Mesodermal cell (in vitro differentiated cells): Measurements from ENCODE around the gene RAPGEF1. TPM values are rescaled to one million over a fixed set of nuclear protein-coding genes. Genes with fewer than 3 reads are reported as not detected.

Experiments used
- H3K27ac ChIP-seq: 2 replicates; pipeline ENCODE4 v1.7.0; 2013; ENCODE audit warnings: mild to moderate bottlenecking, low read depth, low read length, moderate library complexity; ENCODE audit not compliant: severe bottlenecking
- H3K36me3 ChIP-seq: 2 replicates; pipeline ENCODE4 v1.7.1; 2013; ENCODE audit warnings: mild to moderate bottlenecking, low read length, moderate library complexity; ENCODE audit not compliant: control insufficient read depth, insufficient read depth
- H3K4me1 ChIP-seq: one replicate; pipeline ENCODE4 v1.7.1; 2013; ENCODE audit warnings: mild to moderate bottlenecking, low read length; ENCODE audit not compliant: insufficient read depth, control insufficient read depth, poor library complexity, severe bottlenecking
- H3K4me3 ChIP-seq: 2 replicates; pipeline ENCODE4 v1.7.0; 2013; ENCODE audit warnings: low read length, control low read depth, mild to moderate bottlenecking; ENCODE audit not compliant: insufficient read depth, poor library complexity, severe bottlenecking; ENCODE audit errors: extremely low read depth
- H3K9me3 ChIP-seq: 2 replicates; pipeline ENCODE4 v1.7.1; 2013; ENCODE audit warnings: mild to moderate bottlenecking, low read length, moderate library complexity; ENCODE audit not compliant: control insufficient read depth
- WGBS, 2 experiments: methylation state at CpG; one replicate each; pipeline ENCODE4 v1.1.5; 2013; ENCODE audit warnings: missing lambda C conversion rate in 2 of 2; ENCODE audit not compliant: insufficient coverage in 2 of 2; 5-methylcytosine and 5-hydroxymethylcytosine counted together
- polyA plus RNA-seq, 2 experiments: library from polyadenylated mRNA; stranded (reverse); fragments of 50-300 nt; gene quantifications; one replicate each; pipeline ENCODE4 v1.2.3, GENCODE V29; 2013

Gene RAPGEF1, protein sequence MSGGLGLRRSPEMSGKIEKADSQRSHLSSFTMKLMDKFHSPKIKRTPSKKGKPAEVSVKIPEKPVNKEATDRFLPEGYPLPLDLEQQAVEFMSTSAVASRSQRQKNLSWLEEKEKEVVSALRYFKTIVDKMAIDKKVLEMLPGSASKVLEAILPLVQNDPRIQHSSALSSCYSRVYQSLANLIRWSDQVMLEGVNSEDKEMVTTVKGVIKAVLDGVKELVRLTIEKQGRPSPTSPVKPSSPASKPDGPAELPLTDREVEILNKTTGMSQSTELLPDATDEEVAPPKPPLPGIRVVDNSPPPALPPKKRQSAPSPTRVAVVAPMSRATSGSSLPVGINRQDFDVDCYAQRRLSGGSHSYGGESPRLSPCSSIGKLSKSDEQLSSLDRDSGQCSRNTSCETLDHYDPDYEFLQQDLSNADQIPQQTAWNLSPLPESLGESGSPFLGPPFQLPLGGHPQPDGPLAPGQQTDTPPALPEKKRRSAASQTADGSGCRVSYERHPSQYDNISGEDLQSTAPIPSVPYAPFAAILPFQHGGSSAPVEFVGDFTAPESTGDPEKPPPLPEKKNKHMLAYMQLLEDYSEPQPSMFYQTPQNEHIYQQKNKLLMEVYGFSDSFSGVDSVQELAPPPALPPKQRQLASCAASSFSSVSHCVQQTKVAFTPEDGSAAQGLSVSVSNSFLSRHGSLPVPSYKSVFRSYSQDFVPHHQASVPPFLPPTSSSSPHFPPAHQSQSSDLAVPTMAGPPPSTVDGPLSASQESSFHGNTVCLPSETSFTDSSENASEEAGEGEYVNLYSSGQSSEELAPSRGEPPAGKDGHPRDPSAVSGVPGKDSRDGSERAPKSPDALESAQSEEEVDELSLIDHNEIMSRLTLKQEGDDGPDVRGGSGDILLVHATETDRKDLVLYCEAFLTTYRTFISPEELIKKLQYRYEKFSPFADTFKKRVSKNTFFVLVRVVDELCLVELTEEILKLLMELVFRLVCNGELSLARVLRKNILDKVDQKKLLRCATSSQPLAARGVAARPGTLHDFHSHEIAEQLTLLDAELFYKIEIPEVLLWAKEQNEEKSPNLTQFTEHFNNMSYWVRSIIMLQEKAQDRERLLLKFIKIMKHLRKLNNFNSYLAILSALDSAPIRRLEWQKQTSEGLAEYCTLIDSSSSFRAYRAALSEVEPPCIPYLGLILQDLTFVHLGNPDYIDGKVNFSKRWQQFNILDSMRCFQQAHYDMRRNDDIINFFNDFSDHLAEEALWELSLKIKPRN (N-terminal part only)
- 44.1 TPM for polyA plus RNA-seq (2013, experiment 1 of 2)
- 41.0 TPM for polyA plus RNA-seq (2013, experiment 2 of 2)

DNA sequence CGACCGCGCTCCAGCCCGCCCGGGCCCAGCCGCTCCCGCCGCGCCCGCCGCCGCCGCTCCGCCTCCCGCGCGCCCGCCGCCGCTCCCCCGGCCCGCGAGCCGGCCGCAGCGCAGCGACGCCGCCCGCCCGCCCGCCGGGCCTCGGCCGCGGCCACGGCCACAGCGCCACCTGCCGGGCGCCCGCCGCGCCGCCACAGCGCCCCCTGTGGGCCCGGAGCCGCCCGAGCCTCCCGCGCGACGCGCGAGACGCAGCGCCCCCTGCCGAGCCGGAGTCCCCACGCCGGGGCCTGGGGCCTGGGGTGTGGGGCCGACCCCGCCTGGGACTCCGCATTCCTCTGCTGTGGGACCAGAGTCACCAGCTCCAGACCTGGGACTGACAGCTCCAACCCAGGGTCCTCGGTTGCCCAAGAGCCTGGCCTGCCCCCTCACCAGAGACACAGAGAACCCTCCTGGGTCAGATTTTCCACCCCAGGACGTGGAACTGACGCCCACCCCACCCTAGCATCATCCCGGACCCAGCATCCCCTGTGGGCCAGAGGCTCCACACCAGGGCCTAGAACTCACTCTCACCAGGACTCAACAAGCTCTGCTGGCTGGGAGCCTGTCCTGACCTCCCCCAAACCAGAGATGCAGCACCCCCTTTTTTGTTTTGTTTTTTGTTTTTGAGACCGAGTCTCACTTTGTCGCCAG is at the start of gene RAPGEF1:
TSS of gene RAPGEF1 (minus strand) at position 118 of the 690 bp plus-strand sequence. CDS start 246 bp downstream, outside the sequence.
- no peak within 1 kb of the TSS for H3K27ac ChIP-seq
- peaks cover 7% of the 10 kb centered on the region for H3K36me3 ChIP-seq
- 6 to 12% methylated on average over 52 to 66 of the region's 69 CpGs for WGBS, 2 experiments
- H3K9me3 ChIP-seq: peaks cover 3% of the 10 kb centered on the region
- H3K4me1 ChIP-seq: peaks cover 25% of the 10 kb centered on the region
- H3K4me3 ChIP-seq: peak within 1 kb of the TSS; percentile 62

DNA sequence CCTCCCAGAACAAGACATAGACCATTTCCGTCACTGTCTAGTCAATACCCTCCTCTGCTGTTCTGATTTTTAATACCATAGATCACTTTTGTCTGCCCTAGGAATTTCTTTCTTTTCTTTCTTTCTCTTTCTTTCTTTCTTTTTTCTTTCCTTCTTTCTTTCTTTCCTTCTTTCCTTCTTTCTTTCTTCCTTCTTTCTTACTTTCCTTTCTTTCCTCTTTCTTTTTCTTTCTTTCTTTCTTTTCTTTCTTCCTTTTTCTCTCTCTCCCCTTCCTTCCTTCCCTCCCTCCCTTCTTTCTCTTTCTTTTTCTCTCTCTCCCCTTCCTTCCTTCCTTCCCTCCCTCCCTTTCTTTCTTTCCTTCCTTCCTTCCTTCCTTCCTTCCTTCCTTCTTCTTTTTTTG is 49.0 kb upstream of the RAPGEF1 start:
- no peak overlapping the region for H3K27ac ChIP-seq
- H3K9me3 ChIP-seq: no peaks in the 10 kb centered on the region
- no peak overlapping the region for H3K4me3 ChIP-seq
- H3K36me3 ChIP-seq: no peaks in the 10 kb centered on the region
- H3K4me1 ChIP-seq: no peaks in the 10 kb centered on the region
- WGBS, 2 experiments: 82 to 88% methylated on average over 1 of the region's 1 CpG

DNA sequence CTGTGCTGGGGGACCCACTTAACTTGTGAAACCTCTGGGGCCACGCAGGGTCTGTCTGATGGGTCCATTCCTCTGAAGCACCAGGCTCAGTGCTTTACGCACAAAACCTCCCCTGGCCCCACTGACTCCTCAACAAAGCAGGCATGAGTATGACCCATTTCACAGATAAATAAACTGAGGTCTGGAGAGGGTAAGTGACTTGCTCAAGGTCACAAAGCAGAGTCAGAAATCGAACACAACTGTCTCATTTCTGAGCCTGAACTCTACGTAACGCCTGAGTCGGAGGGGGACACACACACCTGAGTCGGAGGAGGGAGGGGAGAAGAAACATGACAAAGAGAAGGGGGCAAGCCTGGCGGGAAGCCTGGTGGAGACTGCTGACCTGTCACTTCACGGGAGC is 48.0 kb upstream of the RAPGEF1 start:
- no peaks in the 10 kb centered on the region for H3K36me3 ChIP-seq
- no peak overlapping the region for H3K4me3 ChIP-seq
- H3K27ac ChIP-seq: no peak overlapping the region
- WGBS, 2 experiments: 72 to 80% methylated on average over 7 to 8 of the region's 9 CpGs
- no peaks in the 10 kb centered on the region for H3K9me3 ChIP-seq
- H3K4me1 ChIP-seq: no peaks in the 10 kb centered on the region

DNA sequence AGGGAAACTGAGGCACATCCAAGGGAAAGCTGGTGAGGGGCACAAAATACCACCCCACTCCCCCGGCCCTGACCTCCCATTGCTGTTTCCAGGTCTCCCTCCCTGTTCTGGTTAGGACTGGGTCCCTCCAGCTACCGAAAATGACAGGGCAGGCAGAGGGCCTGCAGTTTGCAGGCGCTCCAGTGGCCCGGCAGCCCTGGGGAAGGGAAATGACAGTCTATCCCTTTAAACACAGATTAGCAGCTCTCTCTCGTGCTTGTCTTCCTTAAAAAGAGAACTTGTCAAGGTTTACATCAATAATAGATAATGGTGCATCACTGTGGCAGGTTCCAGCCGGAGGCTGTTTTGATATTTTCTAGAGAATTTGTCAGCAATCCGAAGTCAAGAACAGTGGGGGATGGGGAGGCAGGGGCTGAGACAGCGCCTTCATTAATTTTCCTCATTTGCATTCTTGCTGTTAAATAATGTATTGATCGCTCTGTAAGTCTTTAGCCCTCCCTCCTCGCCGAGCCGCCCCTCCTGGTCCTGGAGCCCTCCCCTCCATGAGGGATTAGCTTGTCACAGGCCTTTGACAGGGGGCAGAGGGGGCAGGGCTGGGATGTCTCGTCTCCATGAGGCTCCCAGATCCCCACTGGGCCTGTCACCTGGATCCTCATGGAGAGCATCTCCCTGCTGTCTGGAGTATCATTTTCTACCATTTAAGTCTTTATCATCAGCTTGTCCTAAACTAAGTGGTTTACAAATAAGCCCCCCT is 45.0 kb upstream of the RAPGEF1 start:
- Histone ChIP-seq H3K9me3 (no peaks in the 10 kb centered on the region), H3K4me1 (no peaks in the 10 kb centered on the region), H3K36me3 (no peaks in the 10 kb centered on the region), H3K4me3 (no peak overlapping the region), H3K27ac (no peak overlapping the region)
- WGBS, 2 experiments: 75 to 84% methylated on average over 8 to 10 of the region's 13 CpGs

DNA sequence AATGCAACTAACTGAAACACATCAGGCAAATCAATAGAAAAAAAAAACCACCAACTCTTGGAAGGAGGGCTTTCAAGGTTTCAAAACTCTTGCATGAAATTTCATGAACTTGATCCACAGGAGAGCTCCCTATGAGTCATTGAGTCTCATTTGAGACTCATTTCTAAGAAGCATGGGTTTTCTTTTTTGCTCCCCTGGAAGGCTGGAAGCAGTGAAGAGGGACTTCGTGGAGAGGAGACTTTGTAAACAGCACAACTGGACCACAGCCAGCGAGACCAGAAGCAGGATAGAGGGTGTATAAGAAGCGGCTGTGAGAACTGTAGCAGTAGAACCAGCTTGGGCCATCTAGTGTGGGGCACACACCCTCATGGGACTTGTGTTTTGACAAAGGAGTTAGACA is 41.2 kb upstream of the RAPGEF1 start:
- Histone ChIP-seq H3K27ac (no peak overlapping the region), H3K4me1 (no peaks in the 10 kb centered on the region), H3K36me3 (no peaks in the 10 kb centered on the region), H3K9me3 (no peaks in the 10 kb centered on the region), H3K4me3 (no peak overlapping the region)
- WGBS, 2 experiments: 72 to 73% methylated on average over 3 of the region's 3 CpGs

DNA sequence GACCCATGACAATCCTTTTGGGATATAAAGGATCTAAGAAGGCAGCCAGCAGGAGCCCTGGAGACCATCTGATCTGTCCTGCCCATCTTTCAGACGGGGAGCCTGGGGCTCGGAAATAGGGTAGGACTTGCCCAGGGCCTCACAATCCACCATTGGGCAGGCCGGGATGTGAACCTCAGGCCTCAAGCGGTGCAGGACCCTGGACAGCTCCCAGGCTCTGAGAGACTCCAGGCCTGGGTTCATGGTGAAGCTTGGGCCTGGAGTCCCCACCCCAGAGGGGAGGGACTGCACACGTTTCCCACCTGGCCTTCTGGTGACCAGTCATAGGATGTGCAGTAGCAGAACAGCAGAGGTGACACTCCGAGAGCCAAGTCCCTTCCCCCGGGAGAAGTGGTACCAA is 36.6 kb upstream of the RAPGEF1 start:
- no peak overlapping the region for H3K27ac ChIP-seq
- no peaks in the 10 kb centered on the region for H3K36me3 ChIP-seq
- 31 to 37% methylated on average over 7 of the region's 7 CpGs for WGBS, 2 experiments
- H3K4me3 ChIP-seq: no peak overlapping the region
- H3K9me3 ChIP-seq: no peaks in the 10 kb centered on the region
- no peaks in the 10 kb centered on the region for H3K4me1 ChIP-seq

DNA sequence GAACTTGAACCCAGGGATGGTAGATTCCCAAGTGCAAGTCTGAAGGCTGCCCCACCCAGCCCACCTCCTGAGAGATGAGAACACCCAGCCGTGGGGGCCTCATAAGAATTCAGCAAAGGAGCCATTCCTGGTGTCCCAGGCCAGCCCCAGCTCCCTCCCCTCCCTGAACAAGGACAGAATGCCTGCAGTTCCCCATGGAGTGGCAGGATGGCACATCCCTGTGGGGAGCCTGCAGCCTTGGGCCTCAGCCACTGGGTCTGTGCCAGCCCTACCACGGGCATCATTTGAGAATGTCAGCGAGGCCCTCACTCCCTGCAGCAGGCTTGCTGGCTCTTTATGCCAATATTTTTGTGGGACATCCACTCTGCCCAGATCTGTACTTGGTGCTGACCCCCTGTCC is 36.2 kb upstream of the RAPGEF1 start:
- Histone ChIP-seq H3K4me1 (no peaks in the 10 kb centered on the region), H3K9me3 (no peaks in the 10 kb centered on the region), H3K36me3 (no peaks in the 10 kb centered on the region), H3K27ac (no peak overlapping the region), H3K4me3 (no peak overlapping the region)
- 28 to 35% methylated on average over 3 of the region's 3 CpGs for WGBS, 2 experiments

DNA sequence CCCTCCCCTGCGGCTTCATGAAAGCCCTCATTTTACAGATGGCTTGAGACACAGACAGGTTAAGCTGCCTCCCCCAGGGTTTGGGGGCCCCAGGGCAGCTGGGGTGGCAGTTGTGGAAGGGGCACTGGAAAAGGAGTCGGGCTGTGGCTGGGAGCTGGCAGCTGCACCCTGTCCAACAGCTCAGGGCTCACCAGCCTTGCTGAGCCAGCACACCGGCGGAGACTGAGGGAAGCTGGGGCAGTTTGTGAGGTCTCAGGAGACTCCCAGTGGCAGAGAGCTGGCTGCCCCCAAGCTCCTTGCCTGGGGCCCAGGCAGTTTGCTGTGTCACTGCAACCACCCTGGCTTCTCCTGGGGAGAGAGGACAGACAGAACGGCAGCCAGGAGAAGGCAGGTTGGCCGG is 34.8 kb upstream of the RAPGEF1 start:
- WGBS, 2 experiments: 81 to 86% methylated on average over 6 of the region's 6 CpGs

DNA sequence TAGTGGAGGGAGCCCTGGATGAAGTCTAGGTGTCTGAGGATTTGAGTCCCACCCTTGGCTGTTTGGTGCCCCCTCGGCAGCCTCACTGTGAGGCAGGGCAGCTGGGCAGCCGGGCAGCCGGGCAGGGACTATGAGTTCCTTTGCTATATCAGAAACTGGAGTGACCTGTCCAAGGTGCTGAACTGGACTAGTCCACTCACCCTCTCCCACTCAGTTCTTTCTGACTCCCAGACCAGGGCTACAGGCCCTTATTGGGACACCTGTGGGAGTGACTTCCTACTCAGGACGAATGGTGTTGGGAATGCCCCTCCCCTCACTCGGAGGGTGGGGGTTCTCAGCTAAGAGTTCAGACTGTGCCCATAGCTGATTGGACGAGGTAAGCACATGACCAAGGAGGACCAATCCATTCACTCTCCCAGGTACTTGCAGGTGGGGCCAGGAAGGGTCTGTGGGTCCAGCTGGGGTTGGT is 34.1 kb upstream of the RAPGEF1 start:
- H3K36me3 ChIP-seq: no peaks in the 10 kb centered on the region
- 21 to 46% methylated on average over 5 of the region's 6 CpGs for WGBS, 2 experiments
- no peaks in the 10 kb centered on the region for H3K4me1 ChIP-seq
- no peak overlapping the region for H3K27ac ChIP-seq
- no peaks in the 10 kb centered on the region for H3K9me3 ChIP-seq
- H3K4me3 ChIP-seq: no peak overlapping the region

More for the DNA sequence above, 34.8 kb upstream of the RAPGEF1 start:
- Histone ChIP-seq H3K27ac (no peak overlapping the region), H3K36me3 (no peaks in the 10 kb centered on the region), H3K4me3 (no peak overlapping the region), H3K9me3 (no peaks in the 10 kb centered on the region), H3K4me1 (no peaks in the 10 kb centered on the region)
